Measurements from ENCODE around the gene ZNF423.

Gene ZNF423

GRCh38 chr16:49498666-49499413 is 357.1 kb downstream of the ZNF423 start:
- DNase-seq: no peak

DNA sequence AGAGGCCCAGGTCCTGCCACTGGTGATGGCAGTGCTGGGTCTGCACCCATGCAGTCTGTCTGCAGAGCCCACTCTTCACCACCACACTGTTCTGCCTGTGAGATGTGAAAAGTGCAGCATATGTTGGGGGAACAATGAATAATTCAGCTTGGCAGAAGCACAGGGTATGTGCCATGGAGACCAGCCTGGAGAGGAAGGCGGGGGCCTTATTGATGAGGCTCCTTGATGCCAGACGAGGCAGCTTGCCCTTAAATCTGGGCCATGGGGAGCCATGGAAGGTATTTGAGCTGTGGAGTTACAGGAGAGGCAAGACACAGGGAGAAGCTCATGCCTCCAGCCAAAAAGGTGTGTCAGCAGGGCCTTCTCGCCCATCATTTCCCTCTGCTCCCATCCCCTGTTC is 357.6 kb downstream of the ZNF423 start:
- no peak for DNase-seq

DNA sequence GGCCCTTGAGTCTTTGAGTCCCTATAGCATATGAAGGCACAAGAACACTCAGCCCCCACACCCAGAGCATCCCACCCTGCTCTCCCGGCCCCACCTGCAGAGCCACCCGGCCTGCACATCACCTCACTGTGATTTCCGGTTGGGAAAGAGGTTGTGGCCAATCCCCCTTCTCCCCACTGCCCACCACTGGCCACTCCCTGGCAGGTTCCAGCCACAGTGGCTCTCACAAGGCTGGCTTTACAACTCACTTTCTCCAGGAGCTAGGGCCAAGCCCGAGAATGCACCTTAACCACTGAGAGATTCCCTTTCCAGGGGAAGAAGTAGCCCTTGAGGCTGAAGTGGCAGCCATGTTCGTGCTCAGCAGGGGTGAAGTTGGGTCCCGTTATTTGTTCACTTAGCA is 358.4 kb downstream of the ZNF423 start:
- no peak for DNase-seq

DNA sequence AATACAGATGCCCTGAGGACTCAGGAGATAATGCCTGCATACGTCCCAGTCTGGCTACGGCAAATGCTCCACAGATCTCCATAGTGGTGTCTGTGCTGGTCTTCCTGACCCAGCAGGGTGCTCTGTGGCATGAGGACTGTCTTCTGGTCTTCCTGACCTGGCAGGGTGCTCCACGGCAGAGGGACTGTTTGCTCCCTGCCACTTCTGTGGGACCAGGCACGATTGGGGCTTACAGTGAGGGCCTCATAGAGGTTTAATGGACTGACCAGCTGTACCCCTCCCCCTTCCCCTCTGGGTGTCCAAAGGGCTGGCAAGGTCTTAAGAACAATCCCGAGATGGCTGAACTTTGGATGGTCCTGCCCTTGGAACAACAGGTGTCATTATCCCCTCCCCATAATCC is 359.3 kb downstream of the ZNF423 start:
- DNase-seq: no peak

GRCh38 chr16:49495596-49496355 is 360.1 kb downstream of the ZNF423 start:
- no peak for DNase-seq

DNA sequence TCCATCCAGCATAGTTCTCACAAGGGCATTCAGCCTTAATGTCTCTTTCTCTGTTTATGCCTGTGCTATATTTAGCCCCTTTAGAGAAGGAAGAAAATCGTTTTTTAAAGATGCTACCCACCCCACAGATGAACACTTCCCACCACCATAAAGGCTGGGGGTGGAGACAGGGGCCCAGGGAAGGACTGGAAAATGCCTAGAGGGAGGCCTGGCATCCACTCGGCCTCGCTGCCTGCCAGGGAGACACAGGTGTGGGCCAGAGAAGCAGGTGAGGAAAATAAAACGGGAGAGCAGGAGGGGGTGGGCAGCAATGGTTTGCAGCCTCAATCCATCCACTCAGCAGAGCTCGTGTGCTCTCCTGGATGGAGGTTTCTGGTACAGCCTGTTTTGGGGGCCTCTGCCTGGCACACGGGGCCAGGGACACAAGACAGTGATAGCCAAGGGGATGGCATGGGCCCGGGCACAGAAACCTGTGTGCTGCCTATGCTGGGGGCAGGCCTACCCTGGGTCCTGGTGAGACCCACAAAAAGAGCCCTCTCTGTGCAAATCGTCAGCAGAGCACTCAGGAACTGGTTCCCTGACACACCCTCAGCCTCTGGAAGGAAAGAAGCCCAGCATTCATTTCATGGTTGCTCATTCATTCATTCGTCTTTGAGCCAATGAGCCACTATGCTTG is 360.9 kb downstream of the ZNF423 start:
- DNase-seq: no peak

GRCh38 chr16:49494474-49494873 is 361.4 kb downstream of the ZNF423 start:
- DNase-seq: no peak

- DNase-seq: no peak
Observed at GRCh38 chr16:49493836-49494235, 362.1 kb downstream of the ZNF423 start.

GRCh38 chr16:49492896-49493626 is 362.9 kb downstream of the ZNF423 start:
- DNase-seq: no peak

- DNase-seq: peak; percentile 13 to 14
Observed at GRCh38 chr16:49491771-49492761, 363.8 kb downstream of the ZNF423 start.

GRCh38 chr16:49491106-49491670 is 364.7 kb downstream of the ZNF423 start:
- DNase-seq: no peak

DNA sequence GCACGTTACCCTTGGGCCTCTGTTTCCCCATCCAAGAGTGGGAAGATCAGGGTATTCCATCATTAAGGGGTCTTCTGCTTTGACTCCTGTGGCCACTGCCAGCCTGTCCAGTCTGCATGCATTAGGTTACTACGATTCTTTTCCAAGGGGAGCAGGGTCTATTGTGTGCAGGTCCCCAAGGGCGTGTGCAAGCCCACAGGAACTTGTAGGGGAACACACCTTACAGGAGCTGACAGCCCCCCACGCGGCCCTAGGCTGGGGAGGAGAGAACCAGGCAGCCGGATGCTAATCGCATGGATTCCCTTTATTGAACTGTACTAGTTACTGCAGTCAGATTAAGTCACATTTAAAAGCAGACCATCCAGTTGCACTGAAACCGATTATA is 365.6 kb downstream of the ZNF423 start:
- no peak for DNase-seq

- no peak for DNase-seq
Observed at GRCh38 chr16:49489686-49490320, 366.1 kb downstream of the ZNF423 start.

- no peak for DNase-seq
Observed at GRCh38 chr16:49488740-49489525, 367.0 kb downstream of the ZNF423 start.

DNA sequence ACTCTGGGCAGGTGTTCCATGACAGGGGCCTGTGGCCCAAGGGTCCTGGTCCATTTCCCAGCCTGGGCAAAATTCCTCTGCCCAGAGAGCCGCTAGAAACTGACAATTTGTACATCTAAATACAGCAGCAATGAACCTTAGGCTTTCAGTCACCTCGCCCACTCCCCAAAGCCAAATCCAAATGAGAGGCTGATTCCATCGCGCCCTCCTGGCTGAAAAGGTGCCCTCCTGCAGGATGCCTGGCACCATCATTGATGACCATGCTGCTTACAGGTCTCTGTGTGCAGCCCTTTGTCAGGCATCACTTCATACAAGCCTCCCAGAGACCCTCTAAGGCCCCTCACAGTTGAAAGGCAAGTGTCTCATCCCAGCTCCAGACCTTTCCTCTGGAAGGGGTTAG is 367.6 kb downstream of the ZNF423 start:
- no peak for DNase-seq

DNA sequence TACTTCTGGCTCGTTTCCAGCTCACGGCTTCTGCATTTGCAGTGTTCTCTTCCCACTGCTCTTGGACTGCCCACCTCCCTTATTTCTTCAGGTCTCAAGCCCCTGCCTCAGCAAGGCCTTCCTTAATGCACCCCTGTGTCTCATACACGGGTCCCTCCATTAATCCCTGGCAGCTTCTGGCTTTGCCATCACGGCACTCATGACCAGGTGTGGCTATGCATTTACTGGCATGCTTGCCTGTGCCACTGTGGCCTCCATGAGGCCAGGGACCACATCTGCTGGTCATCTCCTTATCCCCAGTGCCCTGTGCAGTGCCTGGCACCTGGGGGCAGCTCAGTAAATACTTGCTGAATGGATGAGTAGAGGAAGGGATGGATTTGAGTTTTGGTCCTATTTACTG is 368.2 kb downstream of the ZNF423 start:
- DNase-seq: no peak

GRCh38 chr16:49486400-49486799 is 369.5 kb downstream of the ZNF423 start:
- DNase-seq: no peak

DNA sequence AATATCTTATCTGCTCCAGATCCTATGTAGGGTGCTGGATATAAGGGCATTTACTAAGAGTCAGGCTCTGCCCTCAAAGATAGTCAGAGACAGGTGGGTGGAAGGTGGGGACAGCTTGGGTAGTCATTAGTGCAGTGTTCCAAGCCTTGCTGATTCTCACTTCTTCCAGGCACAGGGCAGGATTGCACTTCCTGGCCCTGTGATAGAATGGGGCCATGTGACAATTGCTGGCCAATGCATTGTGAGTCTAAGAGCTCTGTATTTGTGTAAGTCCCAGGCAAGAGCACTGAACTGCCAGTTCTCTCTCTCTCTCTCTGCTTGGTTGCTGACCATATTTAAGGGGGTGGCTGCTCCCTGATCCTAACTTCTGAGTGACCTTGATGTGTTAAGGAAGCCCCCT is 370.2 kb downstream of the ZNF423 start:
- no peak for DNase-seq

- DNase-seq: no peak
Observed at GRCh38 chr16:49484936-49485335, 371.0 kb downstream of the ZNF423 start.

- DNase-seq: no peak
Observed at GRCh38 chr16:49484451-49484849, 371.5 kb downstream of the ZNF423 start.
